Measurements from ENCODE around the gene ASH1L.

- TF ChIP-seq, protein P1, sequence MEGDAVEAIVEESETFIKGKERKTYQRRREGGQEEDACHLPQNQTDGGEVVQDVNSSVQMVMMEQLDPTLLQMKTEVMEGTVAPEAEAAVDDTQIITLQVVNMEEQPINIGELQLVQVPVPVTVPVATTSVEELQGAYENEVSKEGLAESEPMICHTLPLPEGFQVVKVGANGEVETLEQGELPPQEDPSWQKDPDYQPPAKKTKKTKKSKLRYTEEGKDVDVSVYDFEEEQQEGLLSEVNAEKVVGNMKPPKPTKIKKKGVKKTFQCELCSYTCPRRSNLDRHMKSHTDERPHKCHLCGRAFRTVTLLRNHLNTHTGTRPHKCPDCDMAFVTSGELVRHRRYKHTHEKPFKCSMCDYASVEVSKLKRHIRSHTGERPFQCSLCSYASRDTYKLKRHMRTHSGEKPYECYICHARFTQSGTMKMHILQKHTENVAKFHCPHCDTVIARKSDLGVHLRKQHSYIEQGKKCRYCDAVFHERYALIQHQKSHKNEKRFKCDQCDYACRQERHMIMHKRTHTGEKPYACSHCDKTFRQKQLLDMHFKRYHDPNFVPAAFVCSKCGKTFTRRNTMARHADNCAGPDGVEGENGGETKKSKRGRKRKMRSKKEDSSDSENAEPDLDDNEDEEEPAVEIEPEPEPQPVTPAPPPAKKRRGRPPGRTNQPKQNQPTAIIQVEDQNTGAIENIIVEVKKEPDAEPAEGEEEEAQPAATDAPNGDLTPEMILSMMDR (IDR thresholded peaks at IDR 0.05 in 4 of 5, conservative IDR thresholded peaks at IDR 0.05 in 1 of 5), result no peak
- TF ChIP-seq POLR2A (IDR thresholded peaks at IDR 0.05), result no peak
Observed at GRCh38 chr1:155319536-155319935, 243.1 kb downstream of the ASH1L start.
